ENCODE measurements around the gene INTS11.

The INTS11 gene

DNA sequence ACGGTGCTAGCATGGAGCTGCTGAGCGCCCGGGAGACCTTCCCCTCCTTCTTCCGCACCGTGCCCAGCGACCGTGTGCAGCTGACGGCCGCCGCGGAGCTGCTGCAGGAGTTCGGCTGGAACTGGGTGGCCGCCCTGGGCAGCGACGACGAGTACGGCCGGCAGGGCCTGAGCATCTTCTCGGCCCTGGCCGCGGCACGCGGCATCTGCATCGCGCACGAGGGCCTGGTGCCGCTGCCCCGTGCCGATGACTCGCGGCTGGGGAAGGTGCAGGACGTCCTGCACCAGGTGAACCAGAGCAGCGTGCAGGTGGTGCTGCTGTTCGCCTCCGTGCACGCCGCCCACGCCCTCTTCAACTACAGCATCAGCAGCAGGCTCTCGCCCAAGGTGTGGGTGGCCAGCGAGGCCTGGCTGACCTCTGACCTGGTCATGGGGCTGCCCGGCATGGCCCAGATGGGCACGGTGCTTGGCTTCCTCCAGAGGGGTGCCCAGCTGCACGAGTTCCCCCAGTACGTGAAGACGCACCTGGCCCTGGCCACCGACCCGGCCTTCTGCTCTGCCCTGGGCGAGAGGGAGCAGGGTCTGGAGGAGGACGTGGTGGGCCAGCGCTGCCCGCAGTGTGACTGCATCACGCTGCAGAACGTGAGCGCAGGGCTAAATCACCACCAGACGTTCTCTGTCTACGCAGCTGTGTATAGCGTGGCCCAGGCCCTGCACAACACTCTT is 7.7 kb upstream of the INTS11 start:
- FAIRE-seq: no peak
- no peak for DNase-seq (ENCODE audit: extremely low spot score, insufficient read length, low read depth)

DNA sequence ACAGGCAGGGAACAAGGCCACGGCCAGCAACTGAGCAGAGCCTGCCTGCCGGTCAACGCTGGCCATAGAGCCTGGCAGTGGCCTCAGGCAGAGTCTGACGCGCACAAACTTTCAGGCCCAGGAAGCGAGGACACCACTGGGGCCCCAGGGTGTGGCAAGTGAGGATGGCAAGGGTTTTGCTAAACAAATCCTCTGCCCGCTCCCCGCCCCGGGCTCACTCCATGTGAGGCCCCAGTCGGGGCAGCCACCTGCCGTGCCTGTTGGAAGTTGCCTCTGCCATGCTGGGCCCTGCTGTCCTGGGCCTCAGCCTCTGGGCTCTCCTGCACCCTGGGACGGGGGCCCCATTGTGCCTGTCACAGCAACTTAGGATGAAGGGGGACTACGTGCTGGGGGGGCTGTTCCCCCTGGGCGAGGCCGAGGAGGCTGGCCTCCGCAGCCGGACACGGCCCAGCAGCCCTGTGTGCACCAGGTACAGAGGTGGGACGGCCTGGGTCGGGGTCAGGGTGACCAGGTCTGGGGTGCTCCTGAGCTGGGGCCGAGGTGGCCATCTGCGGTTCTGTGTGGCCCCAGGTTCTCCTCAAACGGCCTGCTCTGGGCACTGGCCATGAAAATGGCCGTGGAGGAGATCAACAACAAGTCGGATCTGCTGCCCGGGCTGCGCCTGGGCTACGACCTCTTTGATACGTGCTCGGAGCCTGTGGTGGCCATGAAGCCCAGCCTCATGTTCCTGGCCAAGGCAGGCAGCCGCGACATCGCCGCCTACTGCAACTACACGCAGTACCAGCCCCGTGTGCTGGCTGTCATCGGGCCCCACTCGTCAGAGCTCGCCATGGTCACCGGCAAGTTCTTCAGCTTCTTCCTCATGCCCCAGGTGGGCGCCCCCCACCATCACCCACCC is 6.9 kb upstream of the INTS11 start, which contains the start of gene TAS1R3:
Gene TAS1R3, plus strand, starts transcription at position 213 of the 898 bp plus-strand sequence. Its CDS starts 66 bp downstream, at position 279.
- DNase-seq (ENCODE audit: extremely low spot score, insufficient read length, low read depth) (no peak), FAIRE-seq (no peak)

DNA sequence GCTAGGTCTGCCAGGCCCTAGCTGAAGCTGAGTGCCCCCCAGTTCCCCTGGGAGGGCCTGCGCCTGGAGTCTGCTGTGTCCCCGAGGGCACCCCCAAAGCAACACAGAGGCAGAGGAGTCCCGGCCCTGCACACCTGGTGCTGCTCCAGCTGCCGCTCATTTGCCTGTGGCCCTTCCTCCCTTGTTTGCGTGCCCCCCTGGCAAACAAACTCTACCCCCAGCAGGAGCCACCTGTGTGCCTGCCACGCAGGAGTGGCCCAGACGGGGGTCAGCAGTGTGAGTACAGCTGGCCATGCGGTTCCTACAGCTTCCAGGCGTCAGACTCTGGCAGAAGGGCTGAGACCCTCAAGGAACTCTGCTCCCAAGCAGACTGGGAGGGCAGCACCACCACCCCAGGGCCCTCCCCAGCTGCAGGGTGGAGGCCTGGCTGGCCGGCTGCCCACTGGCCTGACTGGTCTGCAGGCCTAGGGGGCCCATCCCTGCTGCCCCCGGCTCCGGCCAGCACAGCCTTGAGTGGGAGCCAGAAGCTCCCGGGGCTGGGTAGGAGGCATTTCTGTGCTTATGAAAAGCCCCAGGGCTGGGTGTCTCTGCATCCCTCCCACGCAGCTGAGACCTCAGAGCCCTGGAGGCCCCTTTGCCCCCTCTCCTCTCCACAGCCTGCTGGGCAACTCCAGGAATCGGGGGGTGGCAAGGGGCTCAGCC is 6.1 kb upstream of the INTS11 start:
- DNase-seq (ENCODE audit: extremely low spot score, insufficient read length, low read depth): no peak
- no peak for FAIRE-seq

DNA sequence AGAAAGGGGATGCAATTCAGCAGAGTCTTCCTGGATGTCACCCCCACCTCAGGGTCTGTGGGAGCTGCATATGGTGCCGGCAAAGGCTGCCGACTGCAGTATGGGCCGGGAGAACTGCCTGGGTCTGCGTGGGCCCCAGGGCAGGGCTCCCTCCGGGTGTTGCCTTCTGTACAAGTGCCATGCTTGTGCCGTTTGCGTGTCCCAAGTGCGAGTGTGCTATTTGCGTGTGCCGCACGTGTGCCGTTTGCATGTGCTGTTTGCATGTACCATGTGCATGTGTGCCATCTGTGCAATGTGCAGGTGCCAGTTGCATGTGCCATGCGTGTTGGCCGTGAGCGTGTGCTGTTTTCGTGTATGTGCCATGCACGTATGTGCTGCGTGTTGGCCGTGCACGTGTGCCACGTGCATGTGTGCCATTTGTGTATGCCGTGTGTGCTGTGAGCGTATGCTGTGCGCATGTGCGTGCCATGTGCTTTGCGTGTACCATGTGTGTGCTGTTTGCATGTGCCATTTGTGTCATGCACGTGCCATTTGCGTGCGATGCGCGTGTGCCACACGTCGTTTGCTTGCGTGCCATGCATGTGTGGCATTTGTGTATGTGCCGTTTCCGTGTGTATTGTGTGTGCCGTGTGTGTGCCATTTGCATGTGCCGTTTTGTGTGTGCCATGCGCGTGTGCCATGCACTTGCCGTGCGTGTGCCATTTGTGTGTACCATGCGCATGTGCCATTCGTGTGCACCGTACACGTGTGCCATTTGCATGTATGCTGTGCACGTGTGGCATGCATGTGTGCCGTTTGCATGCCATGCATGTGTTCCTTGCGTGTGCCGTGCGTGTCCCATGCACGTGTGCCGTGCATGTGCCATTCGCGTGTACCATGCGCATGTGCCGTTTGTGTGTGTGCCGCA is 5.1 kb upstream of the INTS11 start:
- FAIRE-seq: no peak
- DNase-seq (ENCODE audit: extremely low spot score, insufficient read length, low read depth): no peak

DNA sequence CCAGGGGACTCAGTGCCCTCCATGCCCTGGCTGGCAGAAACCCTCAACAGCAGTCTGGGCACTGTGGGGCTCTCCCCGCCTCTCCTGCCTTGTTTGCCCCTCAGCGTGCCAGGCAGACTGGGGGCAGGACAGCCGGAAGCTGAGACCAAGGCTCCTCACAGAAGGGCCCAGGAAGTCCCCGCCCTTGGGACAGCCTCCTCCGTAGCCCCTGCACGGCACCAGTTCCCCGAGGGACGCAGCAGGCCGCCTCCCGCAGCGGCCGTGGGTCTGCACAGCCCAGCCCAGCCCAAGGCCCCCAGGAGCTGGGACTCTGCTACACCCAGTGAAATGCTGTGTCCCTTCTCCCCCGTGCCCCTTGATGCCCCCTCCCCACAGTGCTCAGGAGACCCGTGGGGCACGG is 3.8 kb upstream of the INTS11 start:
- no peak for FAIRE-seq
- no peak for DNase-seq (ENCODE audit: extremely low spot score, insufficient read length, low read depth)

DNA sequence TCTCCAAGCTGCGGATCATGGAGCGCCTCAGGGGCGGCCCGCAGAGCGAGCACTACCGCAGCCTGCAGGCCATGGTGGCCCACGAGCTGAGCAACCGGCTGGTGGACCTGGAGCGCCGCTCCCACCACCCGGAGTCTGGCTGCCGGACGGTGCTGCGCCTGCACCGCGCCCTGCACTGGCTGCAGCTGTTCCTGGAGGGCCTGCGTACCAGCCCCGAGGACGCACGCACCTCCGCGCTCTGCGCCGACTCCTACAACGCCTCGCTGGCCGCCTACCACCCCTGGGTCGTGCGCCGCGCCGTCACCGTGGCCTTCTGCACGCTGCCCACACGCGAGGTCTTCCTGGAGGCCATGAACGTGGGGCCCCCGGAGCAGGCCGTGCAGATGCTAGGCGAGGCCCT is 2.8 kb upstream of the INTS11 start:
- FAIRE-seq: no peak

DNA sequence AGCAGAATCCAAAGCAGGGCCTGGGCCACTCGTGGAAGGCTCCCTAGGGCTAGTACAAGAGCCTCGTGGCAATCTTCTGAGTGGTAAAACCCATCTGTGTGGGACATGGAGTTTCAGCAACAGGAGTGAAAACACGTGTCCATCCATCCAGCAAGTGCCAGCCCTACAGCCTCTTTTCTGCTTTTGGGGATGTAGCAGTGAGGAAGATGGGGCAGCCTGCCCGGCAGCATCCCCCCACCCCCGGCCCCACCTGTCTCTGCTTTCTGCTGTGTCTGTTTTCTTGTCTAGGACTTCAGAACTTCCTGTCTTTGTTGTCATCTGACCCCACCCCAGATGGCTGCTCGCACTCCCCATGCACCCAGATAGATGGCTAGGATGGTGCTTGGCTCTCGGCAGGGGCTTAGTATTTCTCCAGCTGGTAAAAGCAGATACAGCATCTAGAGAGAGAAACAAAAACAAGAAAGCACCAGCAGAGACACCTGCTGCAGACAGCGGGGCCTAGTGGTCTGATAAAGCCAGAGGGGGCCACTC is 1.7 kb upstream of the INTS11 start:
- DNase-seq (ENCODE audit: extremely low spot score, insufficient read length, low read depth) (no peak), FAIRE-seq (no peak)

More for the DNA sequence above, 2.8 kb upstream of the INTS11 start:
- DNase-seq (ENCODE audit: extremely low spot score, insufficient read length, low read depth): no peak

DNA sequence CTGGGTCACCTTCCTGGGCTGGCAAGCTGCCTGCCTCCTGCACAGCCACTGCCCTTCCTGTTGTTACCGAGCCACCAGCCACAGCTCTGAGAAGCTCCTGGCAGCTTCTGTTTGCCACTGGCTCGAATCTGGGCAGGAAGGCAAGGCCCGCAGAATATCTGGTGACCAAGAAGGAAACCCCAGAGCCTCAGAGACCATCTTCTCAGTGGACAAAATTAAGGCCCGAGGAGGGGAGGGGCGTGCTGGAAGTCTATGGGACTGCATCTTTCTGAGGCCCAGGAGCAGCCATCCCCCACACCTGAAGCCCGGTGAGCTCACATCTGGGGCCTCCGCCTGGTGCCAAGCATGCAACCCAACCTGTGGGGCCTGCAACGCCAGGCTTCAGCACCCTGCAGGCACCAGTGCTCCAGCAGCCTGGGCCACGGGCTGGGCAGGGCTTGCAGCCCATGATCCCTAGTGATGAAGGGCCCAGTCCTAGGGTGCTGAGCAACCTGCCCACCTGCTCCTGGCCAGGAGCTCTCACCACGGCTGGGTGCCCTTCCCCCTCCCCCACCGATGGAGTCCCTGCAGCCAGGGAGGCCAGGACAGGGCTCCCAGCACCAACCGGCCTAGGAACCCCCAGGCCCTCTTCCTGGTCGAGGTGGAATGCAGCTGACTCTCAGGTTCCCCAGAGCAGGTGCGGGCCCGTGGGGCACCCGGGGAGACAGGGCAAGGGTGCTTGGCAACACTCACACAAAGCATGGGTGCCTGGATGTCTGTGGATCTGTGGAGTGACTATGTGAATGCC is 1.0 kb upstream of the INTS11 start:
- FAIRE-seq (no peak), DNase-seq (ENCODE audit: extremely low spot score, insufficient read length, low read depth) (no peak)

DNA sequence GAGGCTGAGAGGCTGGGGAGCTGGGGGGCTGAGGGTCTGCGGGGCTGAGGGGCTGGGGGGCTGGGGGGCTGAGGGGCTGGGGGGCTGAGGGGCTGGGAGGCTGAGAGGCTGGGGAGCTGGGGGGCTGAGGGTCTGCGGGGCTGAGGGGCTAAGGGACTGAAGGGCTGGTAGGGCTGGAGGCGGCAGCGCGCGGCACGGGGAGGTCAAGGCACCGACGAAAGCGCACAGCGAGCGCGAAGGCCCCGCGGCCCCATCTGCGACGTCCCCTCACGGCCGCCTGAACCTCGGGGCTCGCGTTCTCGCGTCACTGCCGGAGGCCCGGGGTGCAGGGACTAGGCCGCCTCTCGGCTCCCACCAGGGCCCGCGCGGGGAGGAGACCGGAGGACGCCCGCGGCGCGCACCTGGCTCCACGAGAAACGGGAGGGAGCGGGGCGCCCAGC is 356 bp downstream of the INTS11 start:
- FAIRE-seq (no peak), DNase-seq (ENCODE audit: extremely low spot score, insufficient read length, low read depth) (no peak)

DNA sequence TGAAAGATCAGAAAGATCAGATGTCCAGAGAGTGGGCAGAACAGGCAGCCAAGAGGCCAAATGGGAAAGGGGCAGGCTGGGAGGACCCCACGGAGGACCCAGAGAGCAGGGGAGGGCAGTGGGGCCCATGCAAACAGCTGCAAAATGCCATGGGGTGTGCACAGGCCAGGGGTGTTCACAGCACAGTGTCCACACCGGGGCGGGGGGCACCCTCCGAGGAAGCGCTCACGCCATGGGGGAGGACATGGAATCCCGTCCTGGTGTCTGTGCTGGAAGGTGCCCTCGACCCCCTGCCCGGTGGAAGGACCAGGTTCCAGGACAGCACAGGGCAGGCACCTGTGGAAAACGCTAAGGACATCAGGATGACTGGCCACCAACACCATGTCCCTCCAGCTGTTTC is 1.5 kb downstream of the INTS11 start:
- FAIRE-seq: no peak
- no peak for DNase-seq (ENCODE audit: extremely low spot score, insufficient read length, low read depth)

DNA sequence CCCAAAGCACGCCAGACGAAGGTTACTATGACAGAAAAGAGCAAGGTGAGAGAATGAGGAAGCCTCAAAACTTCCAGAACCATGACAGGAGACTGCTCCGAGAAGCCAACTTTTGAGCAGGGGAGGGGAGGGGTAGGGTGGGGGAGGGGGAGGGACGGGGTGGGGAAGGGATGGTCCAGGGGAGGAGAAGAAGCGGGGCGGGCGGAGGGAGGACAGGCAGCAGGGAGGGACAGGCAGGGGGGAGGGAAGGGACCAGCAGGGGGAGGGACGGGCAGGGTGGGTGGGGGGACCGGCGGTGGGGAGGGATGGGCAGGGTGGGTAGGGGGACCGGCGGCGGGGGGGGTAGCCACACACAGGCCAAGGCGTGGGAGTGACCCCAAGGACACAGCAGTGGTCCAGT is 2.0 kb downstream of the INTS11 start:
- DNase-seq (ENCODE audit: extremely low spot score, insufficient read length, low read depth): no peak
- no peak for FAIRE-seq

DNA sequence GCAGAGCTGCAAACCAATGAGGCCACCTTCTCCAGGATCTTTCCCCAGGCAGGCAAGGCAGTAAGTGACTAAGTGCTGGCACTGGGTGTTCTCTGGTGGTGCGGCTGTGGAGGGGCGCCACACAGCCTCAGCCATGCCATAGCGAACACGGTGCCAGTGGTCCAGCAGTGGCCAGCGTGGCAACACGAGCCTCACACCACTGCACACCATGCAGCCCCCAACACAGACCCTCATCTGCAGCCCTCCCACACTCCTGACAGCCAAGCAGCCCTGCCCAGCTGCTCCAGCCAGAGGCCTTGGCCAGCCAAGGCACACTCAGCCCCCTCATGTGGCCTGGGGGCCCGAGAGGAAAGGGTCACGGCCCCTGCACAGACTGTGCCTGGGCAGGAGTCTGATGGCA is 3.0 kb downstream of the INTS11 start:
- no peak for DNase-seq (ENCODE audit: extremely low spot score, insufficient read length, low read depth)
- FAIRE-seq: no peak

DNA sequence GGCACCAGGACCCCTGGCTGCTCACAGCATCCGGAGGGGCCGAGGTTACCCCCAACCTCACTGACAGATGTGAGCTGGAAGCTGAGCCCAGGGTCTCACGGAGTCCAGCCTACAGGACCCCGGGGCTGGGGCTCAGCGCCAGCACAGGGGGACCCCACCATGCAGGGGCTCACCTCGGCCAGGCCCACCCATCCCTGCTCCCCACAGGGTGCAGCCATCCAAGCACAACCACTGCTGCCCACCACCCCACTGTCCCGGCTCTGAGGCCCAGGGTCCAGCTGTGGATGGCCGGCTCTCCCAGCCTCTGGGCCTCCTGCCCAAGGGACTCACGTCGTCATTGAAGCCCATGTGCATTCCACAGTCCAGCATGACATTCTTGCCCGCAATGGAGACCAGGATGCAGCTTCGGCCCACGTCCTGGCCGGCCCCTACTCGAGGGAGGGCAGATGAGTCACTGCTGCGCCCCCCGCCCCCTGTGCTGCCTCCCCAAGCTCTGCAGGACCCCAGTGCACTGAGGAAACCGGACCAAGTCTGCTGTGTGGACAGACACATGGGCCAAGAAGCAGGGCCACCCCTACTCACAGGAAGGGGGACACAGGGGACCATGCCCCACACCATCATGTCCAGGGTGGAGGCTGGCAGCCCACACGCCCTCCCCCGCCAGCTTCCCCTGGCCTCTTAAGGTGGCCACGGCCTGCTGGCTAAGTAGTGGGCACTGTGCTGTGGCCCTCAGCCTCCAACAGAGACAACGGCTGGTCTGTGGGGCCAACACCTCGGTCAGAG is 3.6 kb downstream of the INTS11 start:
- FAIRE-seq (no peak), DNase-seq (ENCODE audit: extremely low spot score, insufficient read length, low read depth) (no peak)

DNA sequence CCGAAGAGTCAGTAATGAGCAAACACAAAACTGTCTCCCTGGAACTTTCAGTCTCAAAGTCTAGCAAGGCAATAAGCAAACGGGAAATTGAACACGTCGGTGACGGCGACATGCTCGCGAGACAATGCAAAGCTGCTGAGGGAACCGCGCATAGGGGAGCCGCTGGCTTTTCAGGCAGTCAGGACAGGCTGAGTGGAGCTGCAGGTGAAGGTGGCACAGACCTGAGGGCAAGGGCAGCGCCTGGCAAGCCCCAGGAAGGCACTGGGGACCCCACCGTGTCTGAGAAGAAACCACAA is 4.9 kb downstream of the INTS11 start:
- FAIRE-seq (no peak), DNase-seq (ENCODE audit: extremely low spot score, insufficient read length, low read depth) (no peak)

DNA sequence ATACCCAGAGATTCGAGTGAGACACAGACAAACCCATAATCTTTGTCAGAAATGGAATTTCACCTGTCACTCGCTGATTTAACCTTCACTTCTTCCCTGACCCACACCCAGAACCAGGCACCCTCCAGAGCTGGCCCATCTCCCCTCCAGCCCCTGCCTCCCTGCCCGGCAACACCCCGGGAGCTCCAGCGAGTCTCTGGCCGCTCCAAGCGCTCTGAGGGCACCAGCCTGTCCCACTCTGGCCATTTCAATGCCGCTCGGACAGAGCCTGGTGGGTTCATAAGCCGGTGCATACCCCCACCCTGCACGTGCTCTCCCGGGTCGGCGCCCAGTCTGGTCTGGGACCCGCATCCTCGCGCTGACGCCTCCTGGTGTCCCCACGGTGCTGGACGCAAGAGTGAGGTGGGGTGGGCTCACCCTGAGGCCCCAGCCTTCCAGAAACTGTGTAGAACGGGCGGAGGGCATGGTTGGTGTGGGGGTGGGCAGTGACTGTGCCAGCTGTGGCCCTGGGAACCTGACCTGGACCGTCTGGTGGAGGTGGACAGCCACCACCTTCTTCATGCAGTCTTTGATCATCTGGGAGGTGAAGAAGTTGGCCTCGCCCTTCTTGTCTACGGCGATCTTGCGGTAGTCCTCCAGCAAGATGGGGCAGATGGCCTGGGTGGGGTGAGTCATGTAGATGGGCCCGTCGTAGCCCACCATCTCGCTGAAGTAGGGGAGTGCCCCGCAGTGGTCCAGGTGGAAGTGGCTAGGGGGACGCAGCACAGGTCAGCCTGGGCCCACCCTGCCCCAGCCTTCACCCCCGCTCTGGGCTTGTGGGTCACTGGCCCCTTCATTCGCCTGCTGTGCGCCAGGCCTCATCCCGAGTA is 5.4 kb downstream of the INTS11 start:
- FAIRE-seq: no peak
- DNase-seq (ENCODE audit: extremely low spot score, insufficient read length, low read depth): no peak

DNA sequence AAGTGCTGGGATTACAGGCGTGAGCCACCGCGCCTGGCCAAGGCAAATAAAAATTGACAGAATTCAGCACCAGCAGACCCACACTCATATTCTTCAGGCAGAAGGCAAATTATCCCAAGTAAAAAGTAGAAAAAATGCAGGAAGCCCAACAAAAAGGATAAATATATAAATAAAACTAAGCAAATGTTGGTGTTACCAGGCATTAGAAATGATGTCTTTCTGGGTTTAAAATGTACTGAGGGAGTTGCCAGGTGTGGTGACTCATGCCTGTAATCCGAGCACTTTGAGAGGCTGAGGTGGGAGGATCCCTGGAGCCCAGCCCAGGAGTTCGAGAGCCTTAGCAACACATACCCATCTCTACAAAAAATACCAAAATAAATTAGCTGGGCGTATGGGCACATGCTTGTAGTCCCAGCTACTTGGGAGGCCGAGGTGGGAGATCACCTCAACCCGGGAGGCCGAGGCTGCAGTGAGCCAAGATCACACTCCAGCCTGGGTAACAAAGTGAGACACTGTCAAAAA is 6.3 kb downstream of the INTS11 start:
- no peak for DNase-seq (ENCODE audit: extremely low spot score, insufficient read length, low read depth)
- no peak for FAIRE-seq

DNA sequence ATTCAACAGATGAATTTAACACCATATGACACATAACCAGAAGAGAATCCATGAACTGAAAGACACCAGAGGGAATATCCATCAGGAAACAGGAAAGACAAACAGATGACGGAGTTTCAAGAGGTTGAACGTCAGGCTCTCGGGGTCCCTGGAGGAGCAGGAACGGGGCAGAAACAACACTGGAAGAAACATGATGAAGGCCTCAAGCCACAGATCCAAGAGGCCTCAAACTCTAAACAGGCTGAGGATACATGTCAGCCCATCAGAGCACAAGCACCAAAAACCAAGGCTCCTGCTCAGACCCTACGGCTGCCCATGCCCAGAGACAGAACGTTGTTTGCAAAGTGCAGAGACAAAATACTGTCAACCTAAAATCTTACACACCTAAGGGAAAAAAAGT is 7.0 kb downstream of the INTS11 start:
- FAIRE-seq (no peak), DNase-seq (ENCODE audit: extremely low spot score, insufficient read length, low read depth) (no peak)
